ENCODE measurements around the gene LSM2. TPM values are rescaled to one million over a fixed set of nuclear protein-coding genes. Genes with fewer than 3 reads are reported as not detected.
"Not testable (repeated sequence)": the region's sequence is repeated elsewhere in the genome, so short reads cannot be mapped to it uniquely, and the experiment has no call there.

Gene LSM2
- polyA plus RNA-seq, 1 experiment = 43.5 TPM

GRCh38 chr6:31825553-31825952 lies 18.8 kb upstream of the LSM2 start:
- ChIA-PET POLR2A (no interaction called here), CTCF (interaction anchor here (1.8 kb wide), 1 partner anchor 31 kb away, joined by 6 read pairs; no protein-coding TSS in a partner anchor)
- Histone ChIP-seq H3K27me3 (ENCODE audit: control insufficient read depth, insufficient read depth, low read length) (no peaks in the 10 kb centered on the region), H3K4me3 (ENCODE audit: low read depth, low read length) (no peak overlapping the region), H3K36me3 (ENCODE audit: control insufficient read depth, insufficient read depth, low read length) (no peaks in the 10 kb centered on the region)
- no peak for DNase-seq (ENCODE audit: low read depth)
- TF ChIP-seq CTCF (IDR thresholded peaks at IDR 0.05; ENCODE audit: insufficient read depth, low read depth, low read length) = no peak

- H3K27me3 ChIP-seq (ENCODE audit: control insufficient read depth, insufficient read depth, low read length); H3K4me3 ChIP-seq (ENCODE audit: low read depth, low read length); POLR2A ChIA-PET; DNase-seq (ENCODE audit: low read depth); H3K36me3 ChIP-seq (ENCODE audit: control insufficient read depth, insufficient read depth, low read length): not testable (repeated sequence)
- CTCF ChIA-PET = interaction anchor here (1.5 kb wide), 1 partner anchor 128 kb away, joined by 3 read pairs; no protein-coding TSS in a partner anchor
Measured at GRCh38 chr6:31823592-31824196, 16.9 kb upstream of the LSM2 start.

- CTCF ChIA-PET = interaction anchor here (0.6 to 2.1 kb wide), 4 partner anchors 31 to 157 kb away, joined by 3 to 6 read pairs (median 3); partner anchors contain the start of gene GPANK1
- TF ChIP-seq CTCF (IDR thresholded peaks at IDR 0.05; ENCODE audit: insufficient read depth, low read depth, low read length) = no peak
- H3K27me3 ChIP-seq (ENCODE audit: control insufficient read depth, insufficient read depth, low read length) = no peaks in the 10 kb centered on the region
- no peaks in the 10 kb centered on the region for H3K36me3 ChIP-seq (ENCODE audit: control insufficient read depth, insufficient read depth, low read length)
- POLR2A ChIA-PET = interaction anchor here (1.2 kb wide), 1 partner anchor 16 kb away, joined by 4 read pairs; the partner anchor contains the start of gene LSM2
- DNase-seq (ENCODE audit: low read depth) = no peak
- peak overlapping the region; percentile 50 for H3K4me3 ChIP-seq (ENCODE audit: low read depth, low read length)
Measured at GRCh38 chr6:31822036-31822821, 15.5 kb upstream of the LSM2 start.

GRCh38 chr6:31821301-31822035 lies 14.7 kb upstream of the LSM2 start:
- Histone ChIP-seq H3K27me3 (ENCODE audit: control insufficient read depth, insufficient read depth, low read length) (no peaks in the 10 kb centered on the region), H3K4me3 (ENCODE audit: low read depth, low read length) (peak overlapping the region; percentile 50), H3K36me3 (ENCODE audit: control insufficient read depth, insufficient read depth, low read length) (no peaks in the 10 kb centered on the region)
- ChIA-PET CTCF (interaction anchor here (0.6 to 2.1 kb wide), 3 partner anchors 30 to 157 kb away, joined by 3 to 6 read pairs (median 3); partner anchors contain the start of gene GPANK1), POLR2A (interaction anchor here (1.2 kb wide), 1 partner anchor 15 kb away, joined by 4 read pairs; the partner anchor contains the start of gene LSM2)
- DNase-seq (ENCODE audit: low read depth) = no peak
- TF ChIP-seq CTCF (IDR thresholded peaks at IDR 0.05; ENCODE audit: insufficient read depth, low read depth, low read length) = no peak

GRCh38 chr6:31820399-31820798 lies 13.6 kb upstream of the LSM2 start:
- H3K27me3 ChIP-seq (ENCODE audit: control insufficient read depth, insufficient read depth, low read length); DNase-seq (ENCODE audit: low read depth); POLR2A ChIA-PET; H3K36me3 ChIP-seq (ENCODE audit: control insufficient read depth, insufficient read depth, low read length); H3K4me3 ChIP-seq (ENCODE audit: low read depth, low read length): not testable (repeated sequence)
- CTCF ChIA-PET = interaction anchor here (1.7 kb wide), 1 partner anchor 14 kb away, joined by 3 read pairs; the partner anchor contains the start of gene LSM2

Measured in BJ (cell line).